Non-pigmented ciliary epithelial cell (primary cell): ENCODE measurements around the gene WNT2B.

Experiments used
- DNase-seq: peaks from one replicate; pipeline ENCODE4 v3.0.0-alpha.2; 2010; ENCODE audit warnings: low read depth

The WNT2B gene

GRCh38 chr1:112575154-112575804 is 66.5 kb downstream of the WNT2B start:
- peak; percentile 98 for DNase-seq

- no peak for DNase-seq
These were observed 67.5 kb downstream of the WNT2B start for GRCh38 chr1:112576240-112576639.
